H9 (cell line): ENCODE results near the gene GRIA1. TPM values are rescaled to one million over a fixed set of nuclear protein-coding genes. Genes with fewer than 3 reads are reported as not detected.

Experiments used
- DNase-seq: peaks from one replicate; pipeline ENCODE4 v3.0.0-alpha.2; 2017
- H2AFZ ChIP-seq: one replicate; pipeline ENCODE4 v1.6.1; 2013; ENCODE audit warnings: mild to moderate bottlenecking, low read length, control low read depth, moderate library complexity
- H2AK5ac ChIP-seq: 2 replicates; pipeline ENCODE4 v1.6.1; 2013; ENCODE audit warnings: low read length, control low read depth, mixed read lengths; ENCODE audit not compliant: insufficient read length
- H2BK120ac ChIP-seq: one replicate; pipeline ENCODE4 v1.6.1; 2013; ENCODE audit warnings: low read depth, mild to moderate bottlenecking, low read length, control low read depth, inconsistent platforms; ENCODE audit not compliant: poor library complexity, severe bottlenecking
- H2BK12ac ChIP-seq: 2 replicates; pipeline ENCODE4 v1.6.1; 2013; ENCODE audit warnings: low read length, control low read depth, mixed read lengths, low read depth; ENCODE audit not compliant: insufficient read length
- H2BK15ac ChIP-seq: 2 replicates; pipeline ENCODE4 v1.6.1; 2013; ENCODE audit warnings: low read depth, low read length, control low read depth
- H2BK20ac ChIP-seq: one replicate; pipeline ENCODE4 v1.6.1; 2013; ENCODE audit warnings: low read depth, mild to moderate bottlenecking, low read length, control low read depth, inconsistent platforms; ENCODE audit not compliant: poor library complexity, severe bottlenecking
- H2BK5ac ChIP-seq: 2 replicates; pipeline ENCODE4 v1.6.1; 2013; ENCODE audit warnings: low read length, control low read depth, mixed read lengths; ENCODE audit not compliant: insufficient read length
- H3K14ac ChIP-seq: 2 replicates; pipeline ENCODE4 v1.6.1; 2013; ENCODE audit warnings: low read length, control low read depth; ENCODE audit not compliant: insufficient read depth
- H3K18ac ChIP-seq: 2 replicates; pipeline ENCODE4 v1.6.1; 2013; ENCODE audit warnings: low read depth, mild to moderate bottlenecking, mixed read lengths, low read length, control low read depth; ENCODE audit not compliant: insufficient read length
- H3K23ac ChIP-seq: 2 replicates; pipeline ENCODE4 v1.6.1; 2013; ENCODE audit warnings: low read length, control low read depth, mixed read lengths, low read depth; ENCODE audit not compliant: insufficient read length
- H3K23me2 ChIP-seq: 2 replicates; pipeline ENCODE4 v1.6.1; 2013; ENCODE audit warnings: low read depth, mild to moderate bottlenecking, mixed read lengths, low read length, control low read depth; ENCODE audit not compliant: insufficient read length, poor library complexity, severe bottlenecking
- H3K27ac ChIP-seq: 2 replicates; pipeline ENCODE4 v1.5.1; 2013; ENCODE audit warnings: low read length, control low read depth, mixed read lengths, low read depth; ENCODE audit not compliant: insufficient read length
- H3K27me3 ChIP-seq: 2 replicates; pipeline ENCODE4 v1.6.1; 2013; ENCODE audit warnings: low read length, control low read depth, inconsistent platforms; ENCODE audit not compliant: insufficient read depth
- H3K4ac ChIP-seq: 2 replicates; pipeline ENCODE4 v1.6.1; 2013; ENCODE audit warnings: low read depth, mild to moderate bottlenecking, control low read depth, inconsistent platforms, low read length, moderate library complexity
- H3K4me1 ChIP-seq: 2 replicates; pipeline ENCODE4 v1.6.1; 2013; ENCODE audit warnings: low read length, control low read depth, inconsistent platforms; ENCODE audit not compliant: insufficient read depth
- H3K4me2 ChIP-seq: 2 replicates; pipeline ENCODE4 v1.6.1; 2013; ENCODE audit warnings: low read length, control low read depth, mixed read lengths; ENCODE audit not compliant: insufficient read length, insufficient read depth
- H3K56ac ChIP-seq: 2 replicates; pipeline ENCODE4 v1.6.1; 2013; ENCODE audit warnings: low read depth, mild to moderate bottlenecking, mixed read lengths, low read length, control low read depth; ENCODE audit not compliant: insufficient read length
- H3K79me1 ChIP-seq: 2 replicates; pipeline ENCODE4 v1.6.1; 2013; ENCODE audit warnings: low read depth, mild to moderate bottlenecking, moderate library complexity, low read length, control low read depth, inconsistent platforms; ENCODE audit not compliant: insufficient read depth, poor library complexity, severe bottlenecking
- H3K79me2 ChIP-seq: 2 replicates; pipeline ENCODE4 v1.6.1; 2013; ENCODE audit warnings: low read length, control low read depth, inconsistent platforms; ENCODE audit not compliant: insufficient read depth
- H3K9ac ChIP-seq: 2 replicates; pipeline ENCODE4 v1.6.1; 2013; ENCODE audit warnings: low read length, control low read depth, mixed read lengths; ENCODE audit not compliant: insufficient read length; ENCODE audit errors: extremely low read depth
- H3K9me3 ChIP-seq: one replicate; pipeline ENCODE4 v1.6.1; 2013; ENCODE audit warnings: low read depth, low read length, inconsistent platforms; ENCODE audit not compliant: control insufficient read depth
- H3T11ph ChIP-seq: one replicate; pipeline ENCODE4 v1.6.1; 2013; ENCODE audit warnings: mild to moderate bottlenecking, low read length, control low read depth, inconsistent platforms
- H4K20me1 ChIP-seq: one replicate; pipeline ENCODE4 v1.6.1; 2013; ENCODE audit not compliant: control insufficient read depth, insufficient read length, insufficient read depth
- H4K5ac ChIP-seq: 2 replicates; pipeline ENCODE4 v1.6.1; 2013; ENCODE audit warnings: low read depth, mild to moderate bottlenecking, mixed read lengths, low read length, control low read depth; ENCODE audit not compliant: insufficient read length
- H4K8ac ChIP-seq: replicated peaks from 2 replicates; pipeline ENCODE4 v1.6.1; 2013; ENCODE audit warnings: low read length, control low read depth, mixed read lengths, low read depth; ENCODE audit not compliant: insufficient read length
- H4K91ac ChIP-seq: 2 replicates; pipeline ENCODE4 v1.6.1; 2013; ENCODE audit warnings: low read depth, mild to moderate bottlenecking, moderate library complexity, mixed read lengths, low read length, control low read depth; ENCODE audit not compliant: insufficient read length
- H3K27ac Mint-ChIP-seq, 3 experiments: 2 replicates in 2 of 3; 3 replicates in 1 of 3; pipeline ENCODE4 v1.8.0; 2020 to 2021; ENCODE audit warnings: mixed read lengths in 3 of 3, mild to moderate bottlenecking in 1 of 3, moderate library complexity in 1 of 3
- H3K27me3 Mint-ChIP-seq: 2 replicates; pipeline ENCODE4 v1.8.0; 2021; ENCODE audit warnings: low read depth, mild to moderate bottlenecking, moderate library complexity, mixed read lengths
- H3K36me3 Mint-ChIP-seq, 3 experiments: 2 replicates in 2 of 3; 3 replicates in 1 of 3; pipeline ENCODE4 v1.8.0; 2020 to 2021; ENCODE audit warnings: low read depth in 3 of 3, mixed read lengths in 3 of 3; ENCODE audit not compliant: insufficient read depth in 1 of 3
- H3K4me1 Mint-ChIP-seq, 2 experiments: 2 replicates each; pipeline ENCODE4 v1.8.0; 2020; ENCODE audit warnings: mixed read lengths in 2 of 2
- H3K4me3 Mint-ChIP-seq, 2 experiments: 2 replicates in 1 of 2; 3 replicates in 1 of 2; pipeline ENCODE4 v1.8.0; 2020 to 2021; ENCODE audit warnings: mild to moderate bottlenecking in 2 of 2, mixed read lengths in 2 of 2, moderate library complexity in 1 of 2
- H3K9me3 Mint-ChIP-seq, 2 experiments: 2 replicates in 1 of 2; 3 replicates in 1 of 2; pipeline ENCODE4 v1.8.0; 2020; ENCODE audit warnings: mild to moderate bottlenecking in 2 of 2, mixed read lengths in 2 of 2, moderate library complexity in 1 of 2
- WGBS: extraction: QIAGEN DNeasy Blood & Tissue Kit; methylation state at CpG from one replicate; pipeline ENCODE4 v1.1.7; 2013; ENCODE audit warnings: missing lambda C conversion rate, low lambda C conversion rate, mixed read lengths; ENCODE audit not compliant: insufficient read length; ENCODE audit errors: extremely low coverage; 5-methylcytosine and 5-hydroxymethylcytosine counted together
- total RNA-seq: library from RNA; stranded (reverse); gene quantifications from 2 replicates; pipeline ENCODE4 v1.2.1, GENCODE V29; 2021
- TF ChIP-seq, protein P1 (sequence below): fragments of 200-600 bp; sonication (generic); conservative IDR thresholded peaks from 3 replicates; pipeline ENCODE4 v1.8.0; 2021; ENCODE audit warnings: antibody characterized with exemption, mild to moderate bottlenecking

The GRIA1 gene
- total RNA-seq, 1 experiment from 2014 or later: 0.52 TPM

- Histone ChIP-seq H3K27ac (no peak overlapping the region), H2BK15ac (no peak overlapping the region), H3K4ac (no peak overlapping the region), H3K4me1 (no peaks in the 10 kb centered on the region), H3K27me3 (no peaks in the 10 kb centered on the region), H3K9ac (no peak overlapping the region), H2BK5ac (no peak overlapping the region), H3K56ac (no peak overlapping the region), H3K18ac (no peak overlapping the region), H4K8ac (no peak overlapping the region), H3K23ac (no peak overlapping the region), H2BK120ac (no peak overlapping the region), H3K79me2 (no peaks in the 10 kb centered on the region), H3T11ph (no peak overlapping the region), H4K5ac (no peak overlapping the region), H3K23me2 (no peaks in the 10 kb centered on the region), H2AFZ (no peak overlapping the region), H3K79me1 (no peaks in the 10 kb centered on the region), H3K14ac (no peak overlapping the region), H3K9me3 (no peaks in the 10 kb centered on the region), H2BK20ac (no peak overlapping the region), H2AK5ac (no peak overlapping the region), H4K91ac (no peak overlapping the region), H3K4me2 (no peak overlapping the region), H4K20me1 (no peaks in the 10 kb centered on the region), H2BK12ac (no peak overlapping the region)
- no peak for DNase-seq
- TF ChIP-seq, protein P1, sequence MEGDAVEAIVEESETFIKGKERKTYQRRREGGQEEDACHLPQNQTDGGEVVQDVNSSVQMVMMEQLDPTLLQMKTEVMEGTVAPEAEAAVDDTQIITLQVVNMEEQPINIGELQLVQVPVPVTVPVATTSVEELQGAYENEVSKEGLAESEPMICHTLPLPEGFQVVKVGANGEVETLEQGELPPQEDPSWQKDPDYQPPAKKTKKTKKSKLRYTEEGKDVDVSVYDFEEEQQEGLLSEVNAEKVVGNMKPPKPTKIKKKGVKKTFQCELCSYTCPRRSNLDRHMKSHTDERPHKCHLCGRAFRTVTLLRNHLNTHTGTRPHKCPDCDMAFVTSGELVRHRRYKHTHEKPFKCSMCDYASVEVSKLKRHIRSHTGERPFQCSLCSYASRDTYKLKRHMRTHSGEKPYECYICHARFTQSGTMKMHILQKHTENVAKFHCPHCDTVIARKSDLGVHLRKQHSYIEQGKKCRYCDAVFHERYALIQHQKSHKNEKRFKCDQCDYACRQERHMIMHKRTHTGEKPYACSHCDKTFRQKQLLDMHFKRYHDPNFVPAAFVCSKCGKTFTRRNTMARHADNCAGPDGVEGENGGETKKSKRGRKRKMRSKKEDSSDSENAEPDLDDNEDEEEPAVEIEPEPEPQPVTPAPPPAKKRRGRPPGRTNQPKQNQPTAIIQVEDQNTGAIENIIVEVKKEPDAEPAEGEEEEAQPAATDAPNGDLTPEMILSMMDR: no peak
- H3K27me3 Mint-ChIP-seq: no peaks in the 10 kb centered on the region
- no CpG with 5 or more reads among the region's 1 CpG for WGBS
- H3K36me3 Mint-ChIP-seq: no peaks in the 10 kb centered on the region; a peak in 2 of 7 replicates
- no peak overlapping the region for H3K4me3 Mint-ChIP-seq
- no peaks in the 10 kb centered on the region for H3K4me1 Mint-ChIP-seq
- no peaks in the 10 kb centered on the region for H3K9me3 Mint-ChIP-seq
- H3K27ac Mint-ChIP-seq: no peak overlapping the region
These were observed 71.7 kb downstream of the GRIA1 start for GRCh38 chr5:153562189-153562588.
